ENCODE measurements around the gene STK24. TPM values are rescaled to one million over a fixed set of nuclear protein-coding genes. Genes with fewer than 3 reads are reported as not detected.
"Not testable (repeated sequence)": the region's sequence is repeated elsewhere in the genome, so short reads cannot be mapped to it uniquely, and the experiment has no call there.

STK24 gene
- total RNA-seq, 1 donor from 2014 or later = 136 TPM

DNA sequence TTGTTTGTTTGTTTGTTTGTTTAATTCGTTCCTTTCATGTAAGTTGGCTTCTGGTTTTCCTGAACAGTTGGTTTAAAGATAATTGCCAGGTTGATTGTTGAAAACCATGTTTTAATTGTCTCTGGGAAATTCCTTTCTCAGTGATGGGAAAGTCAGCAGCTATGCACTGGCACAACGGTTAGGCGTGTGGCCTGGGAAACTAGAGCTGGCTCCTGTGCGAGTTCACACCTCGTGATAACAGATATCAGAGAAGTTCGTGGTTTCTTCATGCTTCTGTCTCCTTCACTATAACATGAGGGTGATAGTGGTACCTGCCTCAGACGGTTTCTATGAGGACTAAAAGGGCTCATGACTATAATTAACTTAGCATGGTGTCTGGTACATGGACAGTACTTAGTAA lies 153.5 kb downstream of the STK24 start:
- H3K4me1 Mint-ChIP-seq = no peaks in the 10 kb centered on the region
- H3K27ac Mint-ChIP-seq = no peak overlapping the region
- H3K9me3 Mint-ChIP-seq = no peaks in the 10 kb centered on the region
- intact Hi-C loops (cut with micrococcal nuclease) = no loop called here
- H3K4me3 Mint-ChIP-seq = no peak overlapping the region
- DNase-seq = no peak
- peaks cover 10% of the 10 kb centered on the region for H3K27me3 Mint-ChIP-seq
- no peaks in the 10 kb centered on the region for H3K36me3 Mint-ChIP-seq (ENCODE audit: low read depth)

DNA sequence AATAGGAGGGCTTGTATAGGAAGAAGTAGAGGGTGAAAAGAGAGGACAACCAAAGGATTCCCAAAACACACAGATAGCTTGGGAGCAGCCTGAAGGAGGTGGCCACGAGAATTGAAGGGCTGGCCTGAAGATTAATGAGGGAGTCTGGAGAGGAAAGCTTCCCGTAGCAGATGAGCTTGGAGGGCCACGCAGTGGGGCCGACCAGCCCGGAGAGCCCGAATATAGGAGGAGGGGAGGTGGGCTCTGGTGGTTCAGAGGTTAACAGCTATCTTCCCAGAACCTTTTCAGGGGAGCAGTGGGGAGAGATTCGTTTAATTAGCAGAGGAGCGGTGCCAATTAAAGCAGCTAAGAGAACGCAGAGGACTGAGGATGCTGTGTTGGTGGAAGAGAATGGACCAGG lies 154.9 kb downstream of the STK24 start:
- Mint-ChIP-seq H3K27me3 (peaks cover 8% of the 10 kb centered on the region), H3K27ac (no peak overlapping the region), H3K4me3 (no peak overlapping the region), H3K9me3 (no peaks in the 10 kb centered on the region), H3K36me3 (ENCODE audit: low read depth) (no peaks in the 10 kb centered on the region), H3K4me1 (no peaks in the 10 kb centered on the region)
- intact Hi-C loops (cut with micrococcal nuclease) = no loop called here
- DNase-seq = no peak

DNA sequence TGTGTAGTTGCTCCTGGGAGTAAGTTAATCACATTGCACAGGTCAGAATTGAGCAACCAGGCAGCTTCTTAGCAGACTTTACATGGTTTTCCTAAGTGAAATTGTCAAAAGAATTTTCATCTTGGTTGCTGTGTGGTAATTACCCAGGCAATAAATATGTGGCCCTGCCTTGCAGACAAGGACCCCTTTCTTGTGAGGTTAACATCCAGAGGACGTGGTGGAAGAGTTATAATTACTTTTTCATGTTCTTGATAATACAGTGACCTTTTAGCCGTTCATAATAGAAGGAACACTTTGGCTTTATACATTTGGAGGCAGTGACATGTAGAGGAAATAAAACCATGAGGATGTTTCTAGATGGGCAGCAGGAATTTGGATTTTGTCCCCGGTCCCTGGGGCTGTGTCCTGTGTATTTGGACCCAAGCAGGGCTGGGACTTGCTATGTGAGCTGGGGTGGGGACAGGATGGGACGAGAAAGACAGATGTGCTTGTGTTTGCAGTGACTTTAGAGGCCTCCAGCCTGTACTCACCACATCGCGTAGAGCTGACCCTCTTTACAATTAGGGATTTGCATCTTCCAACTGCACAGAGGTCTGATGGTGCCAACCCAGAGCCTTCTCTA lies 156.2 kb downstream of the STK24 start:
- intact Hi-C loops (cut with micrococcal nuclease) = no loop called here

DNA sequence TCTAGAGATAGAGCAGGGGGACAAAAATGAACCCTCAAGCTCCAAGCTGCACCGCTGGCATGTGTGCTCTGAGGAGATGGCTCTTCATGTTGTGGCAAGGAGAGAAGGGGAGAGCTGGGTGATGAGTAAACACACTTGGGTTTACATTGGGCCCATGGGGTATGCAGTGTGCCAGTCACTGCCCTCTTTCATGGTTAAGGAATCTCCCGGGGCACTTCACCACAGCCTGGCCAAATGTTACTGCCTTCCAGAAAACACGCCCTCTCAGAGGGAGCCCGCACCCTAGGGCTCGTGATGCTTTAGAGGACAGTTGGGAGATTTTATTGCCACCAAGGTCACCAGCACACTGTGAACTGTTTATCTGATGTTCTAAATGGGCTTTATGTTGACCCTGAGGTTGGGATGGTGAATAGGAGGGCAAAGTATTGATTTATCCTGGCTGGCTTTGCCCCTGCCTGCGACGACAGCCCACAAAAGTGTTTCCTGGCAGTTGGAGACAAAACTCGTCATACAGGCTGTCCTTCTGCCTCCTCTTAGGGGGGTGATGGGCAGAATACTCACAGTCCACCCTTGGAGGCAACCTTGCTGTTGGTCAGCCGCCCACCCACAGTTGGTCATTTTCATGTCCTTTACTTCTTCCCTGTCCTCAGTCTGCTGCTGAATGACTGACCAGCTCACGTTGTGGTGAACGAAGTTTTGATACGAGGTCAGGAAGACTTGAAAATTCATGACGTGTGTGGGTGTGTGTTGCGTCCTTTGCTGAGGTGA lies 156.9 kb downstream of the STK24 start:
- Mint-ChIP-seq H3K36me3 (ENCODE audit: low read depth) (no peaks in the 10 kb centered on the region), H3K4me3 (no peak overlapping the region), H3K9me3 (no peaks in the 10 kb centered on the region), H3K4me1 (no peaks in the 10 kb centered on the region), H3K27me3 (peaks cover 11% of the 10 kb centered on the region), H3K27ac (no peak overlapping the region)
- DNase-seq = no peak
- intact Hi-C loops (cut with micrococcal nuclease) = no loop called here

More for the DNA sequence above, 156.2 kb downstream of the STK24 start:
- no peaks in the 10 kb centered on the region for H3K36me3 Mint-ChIP-seq (ENCODE audit: low read depth)
- H3K27ac Mint-ChIP-seq = no peak overlapping the region
- H3K4me3 Mint-ChIP-seq = no peak overlapping the region
- peaks cover 11% of the 10 kb centered on the region for H3K27me3 Mint-ChIP-seq
- H3K9me3 Mint-ChIP-seq = no peaks in the 10 kb centered on the region
- no peaks in the 10 kb centered on the region for H3K4me1 Mint-ChIP-seq
- no peak for DNase-seq

DNA sequence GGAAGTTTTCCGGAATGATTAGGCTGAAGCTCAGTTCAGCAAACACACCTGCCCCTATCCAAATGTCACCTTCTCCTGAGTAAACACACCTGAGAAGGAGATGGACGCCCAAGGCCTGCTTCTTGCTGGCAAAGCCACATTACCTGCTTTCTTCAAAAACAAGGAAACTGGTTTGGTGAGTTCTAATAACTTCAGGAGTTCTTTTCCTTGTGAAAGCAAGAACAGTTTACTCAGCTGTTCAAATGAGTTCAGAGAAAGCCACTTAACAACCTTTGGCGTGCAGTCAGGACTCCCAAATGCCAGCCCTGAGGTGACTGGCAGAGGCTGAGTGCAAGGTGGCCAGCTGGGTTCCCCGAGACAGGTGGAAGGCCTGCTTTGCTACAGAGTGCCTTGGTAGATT lies 160.5 kb downstream of the STK24 start:
- H3K27me3 Mint-ChIP-seq = peaks cover 12% of the 10 kb centered on the region
- no peaks in the 10 kb centered on the region for H3K9me3 Mint-ChIP-seq
- intact Hi-C loops (cut with micrococcal nuclease) = no loop called here
- H3K27ac Mint-ChIP-seq = no peak overlapping the region
- H3K4me3 Mint-ChIP-seq = no peak overlapping the region
- DNase-seq = no peak
- H3K4me1 Mint-ChIP-seq = peaks cover 6% of the 10 kb centered on the region
- no peaks in the 10 kb centered on the region for H3K36me3 Mint-ChIP-seq (ENCODE audit: low read depth)

DNA sequence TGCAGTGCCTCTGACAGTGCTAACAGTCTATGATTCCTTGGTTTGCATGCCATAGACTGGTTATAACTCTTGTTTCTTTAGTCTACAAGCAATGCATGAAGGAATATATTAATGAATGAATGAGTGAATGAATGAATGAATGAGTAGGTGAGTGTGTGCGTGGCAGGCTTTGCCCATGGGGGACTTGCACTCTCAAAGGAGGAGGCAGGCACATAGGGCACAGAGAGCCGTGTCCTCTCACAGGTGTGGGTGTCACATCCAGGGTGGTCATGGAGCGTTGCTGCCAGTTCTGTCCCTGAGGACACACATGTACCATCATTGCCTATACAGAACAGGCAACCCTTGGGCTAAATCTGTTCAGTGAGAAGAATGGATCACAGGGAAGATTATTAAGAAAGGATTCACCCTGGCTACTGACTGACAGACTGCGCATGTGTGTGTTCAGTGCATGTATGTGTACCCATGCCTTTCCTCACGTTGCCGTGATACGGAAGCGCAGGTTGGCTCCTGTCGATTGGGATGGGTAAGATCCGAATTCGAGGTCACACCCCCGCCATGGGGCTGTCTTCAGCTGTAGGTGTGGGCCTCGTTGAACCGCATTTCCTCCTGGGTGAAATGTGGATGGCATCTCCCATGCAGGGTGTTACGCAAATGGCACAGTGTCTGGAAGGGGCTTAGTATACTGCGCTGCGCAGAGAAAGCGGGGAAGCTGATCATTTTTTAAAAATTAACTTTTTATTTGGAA lies 161.4 kb downstream of the STK24 start:
- Mint-ChIP-seq H3K9me3 (no peaks in the 10 kb centered on the region), H3K27ac (no peak overlapping the region), H3K27me3 (peaks cover 12% of the 10 kb centered on the region), H3K4me1 (peaks cover 6% of the 10 kb centered on the region), H3K36me3 (ENCODE audit: low read depth) (no peaks in the 10 kb centered on the region), H3K4me3 (no peak overlapping the region)
- no peak for DNase-seq
- intact Hi-C loops (cut with micrococcal nuclease) = no loop called here

DNA sequence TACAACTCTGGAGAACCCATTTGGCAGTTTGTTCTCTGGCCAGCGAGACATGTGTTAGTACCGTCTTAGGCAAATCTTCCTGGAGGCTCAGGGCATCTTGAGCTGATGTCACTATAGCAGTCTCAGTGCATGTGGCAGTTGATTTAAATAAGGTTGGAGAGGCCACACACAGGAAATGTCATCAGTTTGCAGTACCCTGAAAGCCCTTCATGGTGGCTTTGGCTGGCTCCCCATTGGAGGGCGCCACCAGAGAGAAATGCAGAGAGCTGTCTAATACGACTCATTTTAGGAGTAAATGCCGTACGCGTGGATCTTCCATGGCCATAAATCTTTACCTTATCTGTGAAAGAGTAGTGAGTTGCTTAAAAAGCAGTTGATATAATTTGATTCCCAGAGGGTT lies 163.1 kb downstream of the STK24 start:
- no peak overlapping the region for H3K27ac Mint-ChIP-seq
- H3K4me3 Mint-ChIP-seq = no peak overlapping the region
- DNase-seq = no peak
- H3K4me1 Mint-ChIP-seq = peaks cover 6% of the 10 kb centered on the region
- H3K36me3 Mint-ChIP-seq (ENCODE audit: low read depth) = no peaks in the 10 kb centered on the region
- peaks cover 11% of the 10 kb centered on the region for H3K27me3 Mint-ChIP-seq
- intact Hi-C loops (cut with micrococcal nuclease) = no loop called here
- H3K9me3 Mint-ChIP-seq = no peaks in the 10 kb centered on the region

DNA sequence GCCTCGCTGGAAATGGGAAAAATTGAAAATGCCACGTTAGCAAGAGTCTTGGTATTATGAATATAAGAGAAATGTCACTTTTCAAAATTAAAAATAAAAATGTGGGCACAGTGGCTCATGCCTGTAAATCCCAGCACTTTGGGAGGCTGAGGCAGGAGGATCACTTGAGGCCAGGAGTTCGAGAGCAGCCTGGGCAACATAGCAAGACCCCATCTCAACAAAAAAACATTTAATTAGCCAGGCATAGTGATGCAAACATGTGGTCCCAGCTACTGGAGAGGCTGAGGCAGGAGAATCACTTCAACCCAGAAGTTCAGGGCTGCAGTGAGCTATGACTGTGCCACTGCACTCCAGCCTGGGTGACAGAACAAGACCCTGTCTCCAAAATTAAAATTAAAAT lies 163.6 kb downstream of the STK24 start:
- peaks cover 11% of the 10 kb centered on the region for H3K27me3 Mint-ChIP-seq
- DNase-seq; H3K4me1 Mint-ChIP-seq; H3K9me3 Mint-ChIP-seq; H3K27ac Mint-ChIP-seq; H3K36me3 Mint-ChIP-seq (ENCODE audit: low read depth); H3K4me3 Mint-ChIP-seq; intact Hi-C loops (cut with micrococcal nuclease): not testable (repeated sequence)

DNA sequence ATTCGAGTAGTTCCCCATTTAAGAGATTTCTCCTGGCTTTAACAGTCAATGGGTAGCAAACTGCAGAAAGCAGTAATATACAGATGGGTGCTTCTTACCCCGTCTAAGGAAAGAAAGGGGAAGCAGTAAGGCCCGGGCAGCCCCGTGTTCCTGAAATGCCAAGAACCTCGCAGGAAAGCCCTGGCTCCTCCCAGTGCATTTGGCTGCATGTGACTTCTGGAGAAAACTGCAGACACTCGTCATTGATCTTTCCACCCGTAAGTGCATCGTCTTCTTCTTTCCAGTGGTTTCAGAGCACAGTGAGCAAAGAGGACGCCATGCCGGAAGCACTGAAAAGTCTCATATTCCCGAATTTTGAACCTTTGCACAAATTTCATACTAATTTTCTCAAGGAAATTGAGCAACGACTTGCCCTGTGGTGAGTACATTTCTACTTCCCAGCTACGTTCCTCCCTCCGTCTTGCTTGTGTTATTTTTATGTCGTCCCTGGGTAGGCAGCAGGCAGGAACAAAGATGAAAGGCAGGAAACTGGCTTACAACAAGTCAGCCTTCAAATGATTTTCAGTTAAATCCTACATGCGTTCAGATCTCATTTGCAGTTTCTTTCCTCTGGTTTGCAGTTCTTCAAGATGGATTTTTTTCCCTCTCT lies 165.2 kb downstream of the STK24 start:
- H3K27ac Mint-ChIP-seq = no peak overlapping the region
- H3K4me3 Mint-ChIP-seq = peak overlapping the region; percentile 69
- H3K4me1 Mint-ChIP-seq = peaks cover 6% of the 10 kb centered on the region
- peaks cover 12% of the 10 kb centered on the region for H3K27me3 Mint-ChIP-seq
- intact Hi-C loops (cut with micrococcal nuclease) = no loop called here
- DNase-seq = no peak
- H3K9me3 Mint-ChIP-seq = no peaks in the 10 kb centered on the region
- no peaks in the 10 kb centered on the region for H3K36me3 Mint-ChIP-seq (ENCODE audit: low read depth)

DNA sequence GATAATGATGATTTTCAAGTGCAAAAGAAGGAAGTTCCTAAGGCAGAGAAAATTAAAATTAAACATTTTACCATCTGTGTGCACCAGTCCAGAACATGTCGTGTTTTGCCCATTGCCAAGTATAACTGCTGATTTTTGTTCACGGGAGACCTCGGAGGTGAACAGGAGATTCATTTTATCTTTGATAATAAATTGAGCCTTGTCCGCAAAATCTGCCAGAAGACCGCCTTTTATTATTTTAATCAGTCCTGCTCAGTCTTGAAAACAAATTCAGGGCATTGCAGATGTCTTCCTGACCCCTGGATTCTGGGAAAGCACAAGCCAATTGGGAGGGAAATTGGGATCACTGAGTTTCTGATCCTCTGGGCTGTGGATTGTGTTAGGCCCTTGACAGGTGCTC lies 165.9 kb downstream of the STK24 start:
- peaks cover 6% of the 10 kb centered on the region for H3K4me1 Mint-ChIP-seq
- DNase-seq = no peak
- intact Hi-C loops (cut with micrococcal nuclease) = no loop called here
- no peak overlapping the region for H3K27ac Mint-ChIP-seq
- H3K4me3 Mint-ChIP-seq = no peak overlapping the region
- no peaks in the 10 kb centered on the region for H3K36me3 Mint-ChIP-seq (ENCODE audit: low read depth)
- H3K27me3 Mint-ChIP-seq = peaks cover 12% of the 10 kb centered on the region
- H3K9me3 Mint-ChIP-seq = no peaks in the 10 kb centered on the region

DNA sequence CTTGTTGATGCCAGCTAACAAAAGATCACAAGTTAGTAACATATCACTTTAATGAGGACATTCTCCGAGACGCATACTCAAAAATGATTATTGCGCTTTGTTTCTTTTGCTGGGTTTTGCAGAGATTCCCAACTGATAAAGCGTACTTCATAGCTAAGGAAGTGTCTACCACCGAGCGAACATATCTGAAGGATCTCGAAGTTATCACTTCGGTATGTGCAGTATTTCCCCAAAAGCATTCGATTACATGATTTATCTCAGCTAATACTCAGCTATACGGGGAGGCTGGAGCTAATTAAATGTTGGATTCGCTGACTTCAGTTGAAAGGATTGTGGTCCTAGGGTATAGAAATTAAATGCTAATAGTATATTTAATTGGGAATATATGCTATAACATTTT lies 166.3 kb downstream of the STK24 start:
- Mint-ChIP-seq H3K9me3 (no peaks in the 10 kb centered on the region), H3K4me1 (peaks cover 6% of the 10 kb centered on the region), H3K4me3 (no peak overlapping the region), H3K27me3 (peaks cover 12% of the 10 kb centered on the region), H3K36me3 (ENCODE audit: low read depth) (no peaks in the 10 kb centered on the region), H3K27ac (no peak overlapping the region)
- intact Hi-C loops (cut with micrococcal nuclease) = no loop called here
- no peak for DNase-seq

DNA sequence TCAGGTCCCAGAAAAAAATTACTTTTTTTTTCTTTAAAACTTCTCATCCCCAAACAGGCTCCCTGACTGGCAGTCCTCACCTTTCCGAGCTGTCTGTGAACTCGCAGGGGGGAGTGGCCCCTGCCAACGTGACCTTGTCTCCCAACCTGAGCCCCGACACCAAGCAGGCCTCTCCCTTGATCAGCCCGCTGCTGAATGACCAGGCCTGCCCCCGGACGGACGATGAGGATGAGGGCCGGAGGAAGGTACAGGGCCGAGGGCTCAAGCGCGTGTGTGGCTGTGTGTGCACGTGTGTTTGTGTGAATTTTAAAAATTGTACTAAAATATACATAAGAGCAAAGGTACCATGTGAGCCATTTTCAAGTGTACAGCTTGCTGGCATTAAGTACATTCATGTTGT lies 167.6 kb downstream of the STK24 start:
- no peak for DNase-seq
- Mint-ChIP-seq H3K36me3 (ENCODE audit: low read depth) (no peaks in the 10 kb centered on the region), H3K4me3 (no peak overlapping the region), H3K4me1 (peaks cover 6% of the 10 kb centered on the region), H3K27ac (no peak overlapping the region), H3K9me3 (no peaks in the 10 kb centered on the region), H3K27me3 (peaks cover 14% of the 10 kb centered on the region)
- intact Hi-C loops (cut with micrococcal nuclease) = no loop called here

DNA sequence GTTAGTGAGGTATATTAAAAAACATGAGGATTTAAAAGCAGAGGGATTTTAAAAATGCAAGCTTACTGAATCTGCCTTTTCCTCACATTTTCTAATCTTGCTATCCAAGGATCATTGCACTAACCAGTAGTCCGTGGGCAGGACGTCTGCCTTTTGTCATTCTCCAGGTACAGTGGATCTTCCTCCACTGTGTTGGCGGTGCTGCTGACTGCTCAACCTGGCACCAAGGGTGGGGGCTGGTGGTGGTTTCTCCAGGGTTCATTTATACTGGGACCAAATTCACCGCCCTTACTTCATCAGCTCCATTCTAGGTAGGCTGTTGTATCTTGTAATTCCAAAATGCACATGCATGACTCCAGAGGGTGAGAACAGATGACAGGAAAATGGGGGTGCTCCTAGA lies 169.3 kb downstream of the STK24 start:
- H3K9me3 Mint-ChIP-seq = no peaks in the 10 kb centered on the region
- peaks cover 6% of the 10 kb centered on the region for H3K4me1 Mint-ChIP-seq
- no peak for DNase-seq
- H3K4me3 Mint-ChIP-seq = no peak overlapping the region
- intact Hi-C loops (cut with micrococcal nuclease) = no loop called here
- peaks cover 10% of the 10 kb centered on the region for H3K27me3 Mint-ChIP-seq
- H3K27ac Mint-ChIP-seq = no peak overlapping the region
- no peaks in the 10 kb centered on the region for H3K36me3 Mint-ChIP-seq (ENCODE audit: low read depth)

DNA sequence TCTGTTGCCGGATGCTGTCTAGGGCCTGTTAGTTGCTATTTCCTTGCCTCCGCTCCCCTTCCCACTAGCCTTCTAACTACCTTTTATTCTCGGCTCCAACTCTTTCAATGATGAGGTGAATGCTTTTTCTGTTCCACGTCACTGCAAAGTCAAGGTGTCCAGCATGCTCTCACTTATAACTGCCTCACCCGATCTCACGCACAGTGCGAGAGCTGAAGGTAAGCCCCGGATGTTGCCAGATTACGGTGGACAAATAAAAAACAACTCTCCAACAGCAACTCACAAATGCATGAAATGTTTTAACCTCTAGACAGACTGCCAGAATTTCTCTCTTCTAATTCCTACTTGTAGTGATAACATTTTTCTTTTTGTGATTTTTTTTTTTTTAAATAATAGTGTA lies 169.9 kb downstream of the STK24 start:
- no peak for DNase-seq
- H3K4me1 Mint-ChIP-seq = peaks cover 3% of the 10 kb centered on the region
- no peak overlapping the region for H3K4me3 Mint-ChIP-seq
- peaks cover 10% of the 10 kb centered on the region for H3K27me3 Mint-ChIP-seq
- H3K36me3 Mint-ChIP-seq (ENCODE audit: low read depth) = no peaks in the 10 kb centered on the region
- no peak overlapping the region for H3K27ac Mint-ChIP-seq
- no peaks in the 10 kb centered on the region for H3K9me3 Mint-ChIP-seq
- intact Hi-C loops (cut with micrococcal nuclease) = no loop called here

All from activated CD4-positive, alpha-beta T cell treated with anti-CD3 and anti-CD28 coated beads, Interleukin-2, amount 10 ng/mL, durations not matched to agents 24 days and 14 days (primary cell).